GM23338 (cell line): ENCODE measurements around the gene SLC9C1. TPM values are rescaled to one million over a fixed set of nuclear protein-coding genes. Genes with fewer than 3 reads are reported as not detected.

ENCODE experiments used
- ATAC-seq: fragments of 200-7000 bp; cut with Tn5 transposase; 3 replicates; pipeline ENCODE4 v1.9.1; 2020
- DNase-seq: peaks from one replicate; pipeline ENCODE4 v3.0.0-alpha.2; 2015; ENCODE audit warnings: low spot score
- H2AFZ ChIP-seq: fragments of 200-600 bp; sonication (generic); 2 replicates; pipeline ENCODE4 v1.8.0; 2016; ENCODE audit warnings: antibody characterized with exemption, mild to moderate bottlenecking, moderate library complexity
- H3F3A ChIP-seq: fragments of 200-600 bp; sonication (generic); replicated peaks from 2 replicates; pipeline ENCODE4 v1.8.0; 2017; ENCODE audit warnings: antibody characterized with exemption, mixed run types, low read depth
- H3K27ac ChIP-seq: fragments of 200-600 bp; sonication (generic); 2 replicates; pipeline ENCODE4 v1.6.1; 2016; ENCODE audit warnings: low read depth
- H3K27me3 ChIP-seq: fragments of 200-600 bp; sonication (generic); 2 replicates; pipeline ENCODE4 v1.8.0; 2016; ENCODE audit warnings: mild to moderate bottlenecking, mixed run types, moderate library complexity; ENCODE audit not compliant: insufficient read depth
- H3K36me3 ChIP-seq: fragments of 200-600 bp; sonication (generic); 2 replicates; pipeline ENCODE4 v1.8.0; 2016; ENCODE audit warnings: mild to moderate bottlenecking; ENCODE audit not compliant: insufficient read depth
- H3K4me1 ChIP-seq: fragments of 200-600 bp; sonication (generic); 2 replicates; pipeline ENCODE4 v1.8.0; 2016; ENCODE audit warnings: mild to moderate bottlenecking, moderate library complexity; ENCODE audit not compliant: insufficient read depth
- H3K4me2 ChIP-seq: fragments of 200-600 bp; sonication (generic); 2 replicates; pipeline ENCODE4 v1.7.1; 2017; ENCODE audit warnings: mixed run types
- H3K4me3 ChIP-seq: fragments of 200-600 bp; sonication (generic); 2 replicates; pipeline ENCODE4 v1.6.1; 2016; ENCODE audit warnings: mixed run types
- H3K79me2 ChIP-seq: fragments of 200-600 bp; sonication (generic); replicated peaks from 2 replicates; pipeline ENCODE4 v1.8.0; 2017; ENCODE audit warnings: mild to moderate bottlenecking; ENCODE audit not compliant: insufficient read depth
- H3K9me2 ChIP-seq: fragments of 200-600 bp; sonication (generic); 2 replicates; pipeline ENCODE4 v1.8.0; 2017; ENCODE audit not compliant: insufficient read depth
- H4K20me1 ChIP-seq: fragments of 200-600 bp; sonication (generic); replicated peaks from 2 replicates; pipeline ENCODE4 v1.8.0; 2017; ENCODE audit warnings: mild to moderate bottlenecking; ENCODE audit not compliant: insufficient read depth
- H3K27ac Mint-ChIP-seq: 2 replicates; pipeline ENCODE4 v1.8.0; 2020; ENCODE audit warnings: inconsistent platforms, mild to moderate bottlenecking, moderate library complexity, mixed read lengths
- H3K27me3 Mint-ChIP-seq: 3 replicates; pipeline ENCODE4 v1.8.0; 2022; ENCODE audit warnings: low read depth, mild to moderate bottlenecking, moderate library complexity, mixed read lengths, inconsistent platforms; ENCODE audit not compliant: insufficient read depth, poor library complexity
- H3K36me3 Mint-ChIP-seq: 3 replicates; pipeline ENCODE4 v1.8.0; 2021; ENCODE audit warnings: low read depth, mild to moderate bottlenecking, inconsistent platforms, moderate library complexity, mixed read lengths
- H3K4me1 Mint-ChIP-seq: 3 replicates; pipeline ENCODE4 v1.8.0; 2020; ENCODE audit warnings: mild to moderate bottlenecking, inconsistent platforms, mixed read lengths
- H3K4me3 Mint-ChIP-seq: 3 replicates; pipeline ENCODE4 v1.8.0; 2021; ENCODE audit warnings: moderate library complexity, mild to moderate bottlenecking, inconsistent platforms, mixed read lengths
- H3K9me3 Mint-ChIP-seq: 3 replicates; pipeline ENCODE4 v1.8.0; 2020; ENCODE audit warnings: moderate library complexity, mild to moderate bottlenecking, inconsistent platforms, mixed read lengths
- EZH2 ChIP-seq: fragments of 200-600 bp; sonication (generic); IDR thresholded peaks from one replicate; pipeline ENCODE4 v1.8.0; 2017; ENCODE audit warnings: antibody characterized with exemption, mild to moderate bottlenecking, low read depth; ENCODE audit not compliant: unreplicated experiment
- EZH2phosphoT487 ChIP-seq: fragments of 200-600 bp; sonication (generic); IDR thresholded peaks from one replicate; pipeline ENCODE4 v1.8.1; 2018; ENCODE audit warnings: antibody characterized with exemption; ENCODE audit not compliant: unreplicated experiment
- JUNB ChIP-seq: IDR thresholded peaks from one replicate; pipeline ENCODE4 v1.6.1; 2016; ENCODE audit warnings: antibody characterized with exemption; ENCODE audit not compliant: unreplicated experiment
- POLR2AphosphoS5 ChIP-seq: IDR thresholded peaks from 2 replicates; pipeline ENCODE4 v1.6.1; 2016; ENCODE audit warnings: antibody characterized with exemption, low read depth
- ZNF114 ChIP-seq: fragments of 250-450 bp; sonication (Bioruptor Pico); IDR thresholded peaks from 2 replicates; pipeline ENCODE4 v1.5.0; 2020; ENCODE audit warnings: mild to moderate bottlenecking, moderate library complexity
- polyA plus RNA-seq: library from polyadenylated mRNA; unstranded; fragments of >200 nt; fragmentation: Nextera tagmentation; extraction: Ambion mirVana; gene quantifications from 2 replicates; pipeline ENCODE4 v1.2.1, GENCODE V29; 2016
- total RNA-seq: library from RNA; depleted of rRNA; stranded (reverse); fragments of >200 nt; shearing (Covaris generic); gene quantifications from 2 replicates; pipeline ENCODE4 v1.2.3, GENCODE V29; 2014
- TF ChIP-seq, protein P1 (sequence below): fragments of 250-450 bp; sonication (Bioruptor Pico); IDR thresholded peaks from 2 replicates; pipeline ENCODE4 v1.5.0; 2020; ENCODE audit warnings: mild to moderate bottlenecking, moderate library complexity
- TF ChIP-seq, protein P2 (sequence below): IDR thresholded peaks from 2 replicates; pipeline ENCODE4 v1.6.1; 2016; ENCODE audit warnings: antibody characterized with exemption
- TF ChIP-seq, protein P3 (sequence below), 2 experiments: fragments of 200-600 bp in 1 of 2; sonication (generic) in 1 of 2; conservative IDR thresholded peaks; 2 replicates each; pipeline versions ENCODE4 v1.5.1 to v1.6.1; 2016 to 2017; ENCODE audit warnings: antibody characterized with exemption in 2 of 2, low read depth in 2 of 2, mild to moderate bottlenecking in 2 of 2, moderate library complexity in 1 of 2
- TF ChIP-seq, protein P4 (sequence below): IDR thresholded peaks from one replicate; pipeline ENCODE4 v1.6.1; 2018; ENCODE audit warnings: antibody characterized with exemption; ENCODE audit not compliant: unreplicated experiment

The SLC9C1 gene
- total and polyA plus RNA-seq, 2 experiments from 2014 or later, result 0.97 to 1.8 TPM

DNA sequence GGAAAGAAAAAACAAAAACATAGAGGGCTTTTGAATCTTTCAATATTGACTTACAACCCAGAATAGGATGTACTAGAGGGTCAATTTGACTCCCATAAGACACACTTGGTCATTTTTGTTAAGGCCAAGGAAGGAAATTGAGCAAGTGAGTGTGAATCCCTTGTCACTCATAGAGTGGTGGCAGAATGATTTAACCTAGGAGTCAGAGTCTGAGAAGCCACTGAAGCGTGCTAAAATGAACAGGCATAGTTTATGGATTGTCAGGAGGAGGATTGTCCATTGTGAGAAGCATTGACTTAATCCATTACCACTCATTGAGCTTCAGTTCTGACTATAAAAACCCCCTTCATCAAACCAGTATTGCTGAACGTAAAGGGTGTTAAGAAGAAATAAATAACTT lies 152.7 kb downstream of the SLC9C1 start:
- ATAC-seq (no peak), DNase-seq (no peak)
- H3K27ac ChIP-seq, result no peak overlapping the region
- H3K4me3 Mint-ChIP-seq, result no peak overlapping the region
- TF ChIP-seq, protein P1, sequence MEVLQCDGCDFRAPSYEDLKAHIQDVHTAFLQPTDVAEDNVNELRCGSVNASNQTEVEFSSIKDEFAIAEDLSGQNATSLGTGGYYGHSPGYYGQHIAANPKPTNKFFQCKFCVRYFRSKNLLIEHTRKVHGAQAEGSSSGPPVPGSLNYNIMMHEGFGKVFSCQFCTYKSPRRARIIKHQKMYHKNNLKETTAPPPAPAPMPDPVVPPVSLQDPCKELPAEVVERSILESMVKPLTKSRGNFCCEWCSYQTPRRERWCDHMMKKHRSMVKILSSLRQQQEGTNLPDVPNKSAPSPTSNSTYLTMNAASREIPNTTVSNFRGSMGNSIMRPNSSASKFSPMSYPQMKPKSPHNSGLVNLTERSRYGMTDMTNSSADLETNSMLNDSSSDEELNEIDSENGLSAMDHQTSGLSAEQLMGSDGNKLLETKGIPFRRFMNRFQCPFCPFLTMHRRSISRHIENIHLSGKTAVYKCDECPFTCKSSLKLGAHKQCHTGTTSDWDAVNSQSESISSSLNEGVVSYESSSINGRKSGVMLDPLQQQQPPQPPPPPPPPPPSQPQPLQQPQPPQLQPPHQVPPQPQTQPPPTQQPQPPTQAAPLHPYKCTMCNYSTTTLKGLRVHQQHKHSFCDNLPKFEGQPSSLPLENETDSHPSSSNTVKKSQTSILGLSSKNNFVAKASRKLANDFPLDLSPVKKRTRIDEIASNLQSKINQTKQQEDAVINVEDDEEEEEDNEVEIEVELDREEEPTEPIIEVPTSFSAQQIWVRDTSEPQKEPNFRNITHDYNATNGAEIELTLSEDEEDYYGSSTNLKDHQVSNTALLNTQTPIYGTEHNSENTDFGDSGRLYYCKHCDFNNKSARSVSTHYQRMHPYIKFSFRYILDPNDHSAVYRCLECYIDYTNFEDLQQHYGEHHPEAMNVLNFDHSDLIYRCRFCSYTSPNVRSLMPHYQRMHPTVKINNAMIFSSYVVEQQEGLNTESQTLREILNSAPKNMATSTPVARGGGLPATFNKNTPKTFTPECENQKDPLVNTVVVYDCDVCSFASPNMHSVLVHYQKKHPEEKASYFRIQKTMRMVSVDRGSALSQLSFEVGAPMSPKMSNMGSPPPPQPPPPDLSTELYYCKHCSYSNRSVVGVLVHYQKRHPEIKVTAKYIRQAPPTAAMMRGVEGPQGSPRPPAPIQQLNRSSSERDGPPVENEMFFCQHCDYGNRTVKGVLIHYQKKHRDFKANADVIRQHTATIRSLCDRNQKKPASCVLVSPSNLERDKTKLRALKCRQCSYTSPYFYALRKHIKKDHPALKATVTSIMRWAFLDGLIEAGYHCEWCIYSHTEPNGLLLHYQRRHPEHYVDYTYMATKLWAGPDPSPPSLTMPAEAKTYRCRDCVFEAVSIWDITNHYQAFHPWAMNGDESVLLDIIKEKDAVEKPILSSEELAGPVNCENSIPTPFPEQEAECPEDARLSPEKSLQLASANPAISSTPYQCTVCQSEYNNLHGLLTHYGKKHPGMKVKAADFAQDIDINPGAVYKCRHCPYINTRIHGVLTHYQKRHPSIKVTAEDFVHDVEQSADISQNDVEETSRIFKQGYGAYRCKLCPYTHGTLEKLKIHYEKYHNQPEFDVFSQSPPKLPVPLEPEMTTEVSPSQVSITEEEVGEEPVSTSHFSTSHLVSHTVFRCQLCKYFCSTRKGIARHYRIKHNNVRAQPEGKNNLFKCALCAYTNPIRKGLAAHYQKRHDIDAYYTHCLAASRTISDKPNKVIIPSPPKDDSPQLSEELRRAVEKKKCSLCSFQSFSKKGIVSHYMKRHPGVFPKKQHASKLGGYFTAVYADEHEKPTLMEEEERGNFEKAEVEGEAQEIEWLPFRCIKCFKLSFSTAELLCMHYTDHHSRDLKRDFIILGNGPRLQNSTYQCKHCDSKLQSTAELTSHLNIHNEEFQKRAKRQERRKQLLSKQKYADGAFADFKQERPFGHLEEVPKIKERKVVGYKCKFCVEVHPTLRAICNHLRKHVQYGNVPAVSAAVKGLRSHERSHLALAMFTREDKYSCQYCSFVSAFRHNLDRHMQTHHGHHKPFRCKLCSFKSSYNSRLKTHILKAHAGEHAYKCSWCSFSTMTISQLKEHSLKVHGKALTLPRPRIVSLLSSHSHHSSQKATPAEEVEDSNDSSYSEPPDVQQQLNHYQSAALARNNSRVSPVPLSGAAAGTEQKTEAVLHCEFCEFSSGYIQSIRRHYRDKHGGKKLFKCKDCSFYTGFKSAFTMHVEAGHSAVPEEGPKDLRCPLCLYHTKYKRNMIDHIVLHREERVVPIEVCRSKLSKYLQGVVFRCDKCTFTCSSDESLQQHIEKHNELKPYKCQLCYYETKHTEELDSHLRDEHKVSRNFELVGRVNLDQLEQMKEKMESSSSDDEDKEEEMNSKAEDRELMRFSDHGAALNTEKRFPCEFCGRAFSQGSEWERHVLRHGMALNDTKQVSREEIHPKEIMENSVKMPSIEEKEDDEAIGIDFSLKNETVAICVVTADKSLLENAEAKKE, result no peak
- no peak for TF ChIP-seq JUNB
- no peak for TF ChIP-seq EZH2
- no peaks in the 10 kb centered on the region for H3F3A ChIP-seq
- H3K4me2 ChIP-seq, result no peak overlapping the region
- H3K27me3 ChIP-seq, result no peaks in the 10 kb centered on the region
- peaks cover 20% of the 10 kb centered on the region; the same call in 2 of the 3 replicates for H3K9me3 Mint-ChIP-seq
- H3K79me2 ChIP-seq, result no peaks in the 10 kb centered on the region
- peaks cover 18% of the 10 kb centered on the region; the same call in 2 of the 3 replicates for H3K36me3 Mint-ChIP-seq
- no peaks in the 10 kb centered on the region for H3K27me3 Mint-ChIP-seq
- no peaks in the 10 kb centered on the region for H4K20me1 ChIP-seq
- peaks cover 17% of the 10 kb centered on the region for H3K4me1 Mint-ChIP-seq
- peaks cover 5% of the 10 kb centered on the region; the same call in 1 of the 2 replicates for H3K36me3 ChIP-seq
- no peak overlapping the region for H3K4me3 ChIP-seq
- no peak overlapping the region for H3K27ac Mint-ChIP-seq
- peaks cover 14% of the 10 kb centered on the region for H3K4me1 ChIP-seq
- no peak overlapping the region for H2AFZ ChIP-seq
- H3K9me2 ChIP-seq, result no peaks in the 10 kb centered on the region

DNA sequence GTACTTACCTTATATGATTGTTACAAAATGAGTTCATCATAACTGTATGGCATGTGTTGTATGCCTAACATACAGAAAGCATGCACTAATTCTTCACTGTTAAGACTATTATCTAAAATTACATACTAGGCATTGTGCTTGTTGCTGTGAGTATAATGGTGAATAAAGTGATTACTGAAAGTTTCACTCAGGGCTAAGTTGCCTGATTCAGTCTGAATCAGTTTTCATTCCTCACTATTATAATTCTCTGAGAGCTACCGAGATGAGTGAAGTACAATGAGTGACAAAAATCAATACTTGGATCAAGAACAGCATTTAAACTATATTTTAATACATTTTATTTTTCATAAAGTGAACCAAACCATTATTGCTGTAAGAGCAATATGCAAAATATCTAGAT lies 153.4 kb downstream of the SLC9C1 start:
- Histone ChIP-seq H3K27me3 (no peaks in the 10 kb centered on the region), H3K36me3 (peaks cover 5% of the 10 kb centered on the region; the same call in 1 of the 2 replicates), H3K27ac (no peak overlapping the region), H3K79me2 (no peaks in the 10 kb centered on the region), H4K20me1 (no peaks in the 10 kb centered on the region), H3K9me2 (no peaks in the 10 kb centered on the region), H2AFZ (no peak overlapping the region), H3K4me3 (no peak overlapping the region), H3F3A (no peaks in the 10 kb centered on the region), H3K4me1 (peaks cover 20% of the 10 kb centered on the region), H3K4me2 (no peak overlapping the region)
- DNase-seq, result no peak
- Mint-ChIP-seq H3K4me3 (no peak overlapping the region), H3K4me1 (peaks cover 23% of the 10 kb centered on the region), H3K9me3 (peaks cover 17% of the 10 kb centered on the region; the same call in 2 of the 3 replicates), H3K36me3 (peaks cover 14% of the 10 kb centered on the region; the same call in 2 of the 3 replicates), H3K27ac (no peak overlapping the region), H3K27me3 (no peaks in the 10 kb centered on the region)
- no peak for ATAC-seq
- TF ChIP-seq ZNF114 (CRISPR knock-in tag) (no peak), EZH2phosphoT487 (no peak), POLR2AphosphoS5 (no peak)
- TF ChIP-seq, protein P2, sequence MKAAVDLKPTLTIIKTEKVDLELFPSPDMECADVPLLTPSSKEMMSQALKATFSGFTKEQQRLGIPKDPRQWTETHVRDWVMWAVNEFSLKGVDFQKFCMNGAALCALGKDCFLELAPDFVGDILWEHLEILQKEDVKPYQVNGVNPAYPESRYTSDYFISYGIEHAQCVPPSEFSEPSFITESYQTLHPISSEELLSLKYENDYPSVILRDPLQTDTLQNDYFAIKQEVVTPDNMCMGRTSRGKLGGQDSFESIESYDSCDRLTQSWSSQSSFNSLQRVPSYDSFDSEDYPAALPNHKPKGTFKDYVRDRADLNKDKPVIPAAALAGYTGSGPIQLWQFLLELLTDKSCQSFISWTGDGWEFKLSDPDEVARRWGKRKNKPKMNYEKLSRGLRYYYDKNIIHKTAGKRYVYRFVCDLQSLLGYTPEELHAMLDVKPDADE, result no peak
- TF ChIP-seq, protein P3, sequence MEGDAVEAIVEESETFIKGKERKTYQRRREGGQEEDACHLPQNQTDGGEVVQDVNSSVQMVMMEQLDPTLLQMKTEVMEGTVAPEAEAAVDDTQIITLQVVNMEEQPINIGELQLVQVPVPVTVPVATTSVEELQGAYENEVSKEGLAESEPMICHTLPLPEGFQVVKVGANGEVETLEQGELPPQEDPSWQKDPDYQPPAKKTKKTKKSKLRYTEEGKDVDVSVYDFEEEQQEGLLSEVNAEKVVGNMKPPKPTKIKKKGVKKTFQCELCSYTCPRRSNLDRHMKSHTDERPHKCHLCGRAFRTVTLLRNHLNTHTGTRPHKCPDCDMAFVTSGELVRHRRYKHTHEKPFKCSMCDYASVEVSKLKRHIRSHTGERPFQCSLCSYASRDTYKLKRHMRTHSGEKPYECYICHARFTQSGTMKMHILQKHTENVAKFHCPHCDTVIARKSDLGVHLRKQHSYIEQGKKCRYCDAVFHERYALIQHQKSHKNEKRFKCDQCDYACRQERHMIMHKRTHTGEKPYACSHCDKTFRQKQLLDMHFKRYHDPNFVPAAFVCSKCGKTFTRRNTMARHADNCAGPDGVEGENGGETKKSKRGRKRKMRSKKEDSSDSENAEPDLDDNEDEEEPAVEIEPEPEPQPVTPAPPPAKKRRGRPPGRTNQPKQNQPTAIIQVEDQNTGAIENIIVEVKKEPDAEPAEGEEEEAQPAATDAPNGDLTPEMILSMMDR (conservative IDR thresholded peaks at IDR 0.05; ENCODE audit: low read depth in 2 of 2), result no peak
- TF ChIP-seq, protein P4, sequence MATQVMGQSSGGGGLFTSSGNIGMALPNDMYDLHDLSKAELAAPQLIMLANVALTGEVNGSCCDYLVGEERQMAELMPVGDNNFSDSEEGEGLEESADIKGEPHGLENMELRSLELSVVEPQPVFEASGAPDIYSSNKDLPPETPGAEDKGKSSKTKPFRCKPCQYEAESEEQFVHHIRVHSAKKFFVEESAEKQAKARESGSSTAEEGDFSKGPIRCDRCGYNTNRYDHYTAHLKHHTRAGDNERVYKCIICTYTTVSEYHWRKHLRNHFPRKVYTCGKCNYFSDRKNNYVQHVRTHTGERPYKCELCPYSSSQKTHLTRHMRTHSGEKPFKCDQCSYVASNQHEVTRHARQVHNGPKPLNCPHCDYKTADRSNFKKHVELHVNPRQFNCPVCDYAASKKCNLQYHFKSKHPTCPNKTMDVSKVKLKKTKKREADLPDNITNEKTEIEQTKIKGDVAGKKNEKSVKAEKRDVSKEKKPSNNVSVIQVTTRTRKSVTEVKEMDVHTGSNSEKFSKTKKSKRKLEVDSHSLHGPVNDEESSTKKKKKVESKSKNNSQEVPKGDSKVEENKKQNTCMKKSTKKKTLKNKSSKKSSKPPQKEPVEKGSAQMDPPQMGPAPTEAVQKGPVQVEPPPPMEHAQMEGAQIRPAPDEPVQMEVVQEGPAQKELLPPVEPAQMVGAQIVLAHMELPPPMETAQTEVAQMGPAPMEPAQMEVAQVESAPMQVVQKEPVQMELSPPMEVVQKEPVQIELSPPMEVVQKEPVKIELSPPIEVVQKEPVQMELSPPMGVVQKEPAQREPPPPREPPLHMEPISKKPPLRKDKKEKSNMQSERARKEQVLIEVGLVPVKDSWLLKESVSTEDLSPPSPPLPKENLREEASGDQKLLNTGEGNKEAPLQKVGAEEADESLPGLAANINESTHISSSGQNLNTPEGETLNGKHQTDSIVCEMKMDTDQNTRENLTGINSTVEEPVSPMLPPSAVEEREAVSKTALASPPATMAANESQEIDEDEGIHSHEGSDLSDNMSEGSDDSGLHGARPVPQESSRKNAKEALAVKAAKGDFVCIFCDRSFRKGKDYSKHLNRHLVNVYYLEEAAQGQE, result no peak
